GM12892 (cell line): Measurements from ENCODE around the gene TRIM2.

Experiments used
- POLR2A ChIP-seq: IDR thresholded peaks from 2 replicates; pipeline ENCODE4 v1.6.1; 2011; ENCODE audit warnings: low read depth, low read length, control low read depth
- POLR2AphosphoS5 ChIP-seq: IDR thresholded peaks from 2 replicates; pipeline ENCODE4 v1.6.1; 2011; ENCODE audit warnings: low read depth, low read length, control low read depth

DNA sequence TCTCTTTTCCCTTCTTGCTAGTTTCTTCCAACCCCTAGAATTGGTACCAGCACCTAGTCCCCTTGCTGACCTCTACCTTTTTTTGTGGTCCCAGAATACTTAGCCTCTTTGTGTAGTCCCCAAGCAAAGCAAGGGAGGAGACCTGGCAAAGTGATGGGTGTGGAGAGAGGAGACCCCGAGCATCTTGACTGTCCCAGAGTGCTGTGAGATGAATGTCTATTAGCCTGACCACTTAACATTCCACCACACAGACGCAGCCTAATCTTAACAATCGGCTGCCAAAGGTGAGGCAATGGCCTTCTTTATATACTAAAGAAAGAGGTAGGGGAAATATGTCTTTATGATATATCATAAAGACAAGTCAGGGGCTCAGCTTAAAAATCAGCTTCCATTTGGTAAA, 55.9 kb downstream of the TRIM2 start:
- no peak for TF ChIP-seq POLR2AphosphoS5
- no peak for TF ChIP-seq POLR2A
